RWPE2 (cell line): Measurements from ENCODE around the gene ASB9.
"Not testable (repeated sequence)": the region's sequence is repeated elsewhere in the genome, so short reads cannot be mapped to it uniquely, and the experiment has no call there.

Experiments used
- ATAC-seq: fragments of 200-7000 bp; cut with Tn5 transposase; 3 replicates; pipeline ENCODE4 v1.9.1; 2021; ENCODE audit warnings: low read depth
- DNase-seq: peaks from one replicate; pipeline ENCODE4 v3.0.0-alpha.2; 2020; ENCODE audit warnings: low spot score
- H3K27ac ChIP-seq: fragments of 450-650 bp; 2 replicates; pipeline ENCODE4 v1.5.1; 2017; ENCODE audit warnings: mild to moderate bottlenecking; ENCODE audit not compliant: poor library complexity, severe bottlenecking
- H3K27me3 ChIP-seq: fragments of 250-450 bp; sonication (Bioruptor Pico); 2 replicates; pipeline ENCODE4 v1.5.1; 2021; ENCODE audit warnings: mild to moderate bottlenecking, moderate library complexity; ENCODE audit not compliant: insufficient read depth, poor library complexity, severe bottlenecking
- H3K36me3 ChIP-seq: fragments of 250-450 bp; sonication (Bioruptor Pico); 2 replicates; pipeline ENCODE4 v1.5.1; 2020; ENCODE audit warnings: low read depth, mild to moderate bottlenecking, moderate library complexity
- H3K4me1 ChIP-seq: fragments of 250-450 bp; sonication (Bioruptor Pico); 2 replicates; pipeline ENCODE4 v1.5.1; 2021; ENCODE audit warnings: mild to moderate bottlenecking, moderate library complexity; ENCODE audit not compliant: insufficient read depth, poor library complexity, severe bottlenecking
- H3K4me3 ChIP-seq: fragments of 250-450 bp; sonication (Bioruptor Pico); 2 replicates; pipeline ENCODE4 v1.5.1; 2021; ENCODE audit warnings: mild to moderate bottlenecking, moderate library complexity; ENCODE audit not compliant: severe bottlenecking
- H3K9me3 ChIP-seq: fragments of 250-450 bp; sonication (Bioruptor Pico); 2 replicates; pipeline ENCODE4 v1.5.1; 2021; ENCODE audit warnings: mild to moderate bottlenecking, moderate library complexity; ENCODE audit not compliant: severe bottlenecking
- TF ChIP-seq, protein P1 (sequence below): fragments of 450-650 bp; IDR thresholded peaks from one replicate; pipeline ENCODE4 v1.5.1; 2017; ENCODE audit warnings: mild to moderate bottlenecking, moderate library complexity; ENCODE audit not compliant: poor library complexity, severe bottlenecking

The ASB9 gene

DNA sequence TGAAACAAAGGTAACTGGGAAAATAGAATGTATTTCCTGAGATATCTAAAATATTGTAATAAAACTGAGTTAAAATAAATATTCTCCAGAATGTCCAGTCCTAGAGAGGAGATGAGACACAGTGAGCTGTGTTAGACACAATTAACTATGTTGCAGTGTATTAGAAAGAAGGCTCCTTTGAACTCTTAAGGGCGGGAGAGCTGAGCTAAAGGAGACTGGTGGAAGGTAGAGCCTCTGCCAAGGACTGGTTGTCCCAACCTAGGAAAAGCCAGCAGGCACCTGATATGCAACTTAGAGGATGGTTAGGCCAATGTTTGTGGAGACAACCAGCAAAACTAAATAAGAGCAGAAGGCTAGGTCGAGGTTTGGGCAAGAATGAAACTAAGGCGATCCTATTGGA, 41.2 kb upstream of the ASB9 start:
- H3K27ac ChIP-seq, result no peak overlapping the region
- TF ChIP-seq, protein P1, sequence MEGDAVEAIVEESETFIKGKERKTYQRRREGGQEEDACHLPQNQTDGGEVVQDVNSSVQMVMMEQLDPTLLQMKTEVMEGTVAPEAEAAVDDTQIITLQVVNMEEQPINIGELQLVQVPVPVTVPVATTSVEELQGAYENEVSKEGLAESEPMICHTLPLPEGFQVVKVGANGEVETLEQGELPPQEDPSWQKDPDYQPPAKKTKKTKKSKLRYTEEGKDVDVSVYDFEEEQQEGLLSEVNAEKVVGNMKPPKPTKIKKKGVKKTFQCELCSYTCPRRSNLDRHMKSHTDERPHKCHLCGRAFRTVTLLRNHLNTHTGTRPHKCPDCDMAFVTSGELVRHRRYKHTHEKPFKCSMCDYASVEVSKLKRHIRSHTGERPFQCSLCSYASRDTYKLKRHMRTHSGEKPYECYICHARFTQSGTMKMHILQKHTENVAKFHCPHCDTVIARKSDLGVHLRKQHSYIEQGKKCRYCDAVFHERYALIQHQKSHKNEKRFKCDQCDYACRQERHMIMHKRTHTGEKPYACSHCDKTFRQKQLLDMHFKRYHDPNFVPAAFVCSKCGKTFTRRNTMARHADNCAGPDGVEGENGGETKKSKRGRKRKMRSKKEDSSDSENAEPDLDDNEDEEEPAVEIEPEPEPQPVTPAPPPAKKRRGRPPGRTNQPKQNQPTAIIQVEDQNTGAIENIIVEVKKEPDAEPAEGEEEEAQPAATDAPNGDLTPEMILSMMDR, result no peak
- H3K4me3 ChIP-seq, result no peak overlapping the region
- no peak for ATAC-seq
- no peaks in the 10 kb centered on the region for H3K4me1 ChIP-seq
- no peaks in the 10 kb centered on the region for H3K36me3 ChIP-seq
- no peaks in the 10 kb centered on the region for H3K27me3 ChIP-seq
- DNase-seq, result no peak
- H3K9me3 ChIP-seq, result no peaks in the 10 kb centered on the region

DNA sequence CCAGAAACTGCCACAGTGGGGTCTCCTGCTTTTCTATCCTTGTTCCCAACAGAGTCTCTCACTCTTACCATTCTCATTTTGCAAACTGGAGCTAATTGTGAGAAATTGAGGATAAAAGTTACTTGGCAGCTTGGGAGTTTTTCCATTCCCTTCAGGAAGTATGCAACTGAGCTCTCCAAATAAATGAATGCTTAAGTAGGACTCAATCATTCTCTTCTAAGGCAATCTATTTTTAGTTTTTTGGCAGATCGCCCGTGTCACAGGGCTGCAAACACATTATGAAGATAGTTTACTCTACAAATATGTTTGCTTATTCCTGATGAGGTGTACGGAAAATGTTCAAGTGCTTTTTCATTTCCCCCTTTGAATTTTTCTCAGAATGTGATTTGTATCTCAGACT, 40.2 kb upstream of the ASB9 start:
- Histone ChIP-seq H3K27ac (no peak overlapping the region), H3K9me3 (no peaks in the 10 kb centered on the region), H3K36me3 (no peaks in the 10 kb centered on the region), H3K4me3 (no peak overlapping the region), H3K4me1 (no peaks in the 10 kb centered on the region), H3K27me3 (no peaks in the 10 kb centered on the region)
- DNase-seq (no peak), ATAC-seq (no peak)
- TF ChIP-seq, protein P1, result no peak

DNA sequence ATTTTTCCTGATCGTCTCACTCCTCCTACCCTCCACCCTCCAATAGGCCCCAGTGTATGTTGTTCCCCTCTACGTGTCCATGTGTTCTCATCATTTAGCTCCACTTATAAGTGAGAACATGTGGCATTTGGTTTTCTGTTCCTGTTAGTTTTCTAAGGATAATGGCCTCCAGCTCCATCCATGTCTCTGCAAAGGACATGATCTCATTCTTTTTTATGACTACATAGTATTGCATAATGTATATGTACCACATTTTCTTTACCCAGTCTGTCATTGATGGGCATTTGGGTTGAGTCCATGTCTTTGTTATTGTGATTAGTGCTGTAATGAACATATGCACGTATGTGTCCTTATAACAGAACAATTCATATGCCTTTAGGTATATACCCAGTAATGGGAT, 36.0 kb upstream of the ASB9 start:
- not testable (repeated sequence) for H3K27me3 ChIP-seq, H3K27ac ChIP-seq, DNase-seq, ATAC-seq, H3K4me1 ChIP-seq, H3K36me3 ChIP-seq, H3K9me3 ChIP-seq, H3K4me3 ChIP-seq

DNA sequence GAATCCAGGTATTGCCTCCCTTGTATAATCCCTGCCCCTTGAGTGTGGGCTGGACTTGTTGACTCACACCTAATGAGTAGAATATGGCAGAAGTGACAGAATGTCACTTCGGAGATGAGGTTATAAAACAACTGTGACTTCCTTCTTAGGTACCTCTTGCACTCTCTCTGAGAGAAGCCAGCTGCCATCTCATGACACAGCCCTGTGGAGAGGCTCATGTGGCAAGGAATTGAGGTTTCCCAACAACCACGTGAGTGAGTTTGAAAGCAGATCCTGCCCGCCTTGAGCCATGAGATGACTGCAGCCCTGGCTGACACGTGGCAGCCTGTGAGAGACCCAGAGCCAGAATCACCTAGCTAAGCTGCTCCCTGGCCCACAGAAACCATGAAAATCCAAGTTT, 32.0 kb upstream of the ASB9 start:
- Histone ChIP-seq H3K4me3 (no peak overlapping the region), H3K27me3 (no peaks in the 10 kb centered on the region), H3K4me1 (no peaks in the 10 kb centered on the region), H3K9me3 (no peaks in the 10 kb centered on the region), H3K36me3 (no peaks in the 10 kb centered on the region), H3K27ac (no peak overlapping the region)
- ATAC-seq (no peak), DNase-seq (no peak)
- TF ChIP-seq, protein P1, result no peak

DNA sequence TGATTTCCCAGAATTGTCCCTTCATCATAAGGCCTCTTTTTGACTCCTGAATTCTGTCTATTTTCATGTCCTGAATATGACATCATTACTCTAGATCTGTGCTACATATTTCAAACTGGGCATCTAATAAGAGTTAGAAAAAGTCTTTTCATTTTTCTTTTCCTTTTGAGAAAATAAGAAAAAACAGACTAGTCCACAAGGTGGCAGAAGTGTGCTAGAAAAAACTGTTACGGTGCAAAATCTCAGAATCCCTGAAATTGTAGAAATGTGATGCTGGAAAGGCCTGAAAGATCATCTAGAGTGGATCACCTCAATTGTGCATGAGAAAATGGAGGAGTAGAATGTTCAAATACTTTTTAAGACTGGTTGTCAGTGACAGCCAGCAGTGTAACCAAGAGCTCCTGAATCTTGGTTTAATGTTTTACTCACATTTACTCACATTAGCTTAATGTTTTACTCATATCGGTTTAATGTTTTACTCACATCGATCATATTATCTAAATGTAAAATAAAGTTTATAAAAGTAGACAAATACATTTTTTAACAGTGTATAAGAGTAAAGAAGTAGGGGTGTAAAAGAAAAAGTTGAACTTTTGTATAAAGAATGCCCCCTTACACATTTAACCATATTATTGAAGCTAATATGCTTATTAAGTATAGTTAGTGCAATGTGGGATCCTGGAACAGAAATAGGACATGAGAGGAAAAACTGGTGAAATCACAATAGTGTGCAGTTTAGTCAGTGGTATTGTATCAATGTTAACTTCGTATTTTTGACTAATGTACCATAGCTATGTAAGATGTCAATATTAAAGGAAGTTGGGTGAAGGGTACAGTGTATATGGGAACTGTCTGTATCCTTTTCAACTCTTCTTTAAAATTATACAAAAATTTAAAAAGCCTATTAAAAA, 30.3 kb upstream of the ASB9 start:
- Histone ChIP-seq H3K4me3 (no peak overlapping the region), H3K36me3 (no peaks in the 10 kb centered on the region), H3K4me1 (no peaks in the 10 kb centered on the region), H3K27me3 (no peaks in the 10 kb centered on the region), H3K9me3 (no peaks in the 10 kb centered on the region), H3K27ac (no peak overlapping the region)
- no peak for ATAC-seq
- DNase-seq, result no peak
- TF ChIP-seq, protein P1, result peak; percentile 57
